Stimulated activated CD4-positive, alpha-beta T cell treated with anti-CD3 and anti-CD28 coated beads, Interleukin-12 subunit alpha, Interleukin-12 subunit beta, amount 100 ng/mL, for 4 hours (primary cell): ENCODE results near the gene CDC42EP3.

Experiments
- DNase-seq: peaks from one replicate; pipeline ENCODE4 v3.0.0-alpha.2; 2020

Gene CDC42EP3

GRCh38 chr2:37654419-37654818, 17.0 kb downstream of the CDC42EP3 start:
- no peak for DNase-seq

GRCh38 chr2:37653805-37654378, 17.6 kb downstream of the CDC42EP3 start:
- no peak for DNase-seq

- no peak for DNase-seq
Measured at GRCh38 chr2:37653093-37653492, 18.3 kb downstream of the CDC42EP3 start.

GRCh38 chr2:37652199-37652640, 19.2 kb downstream of the CDC42EP3 start:
- no peak for DNase-seq

- no peak for DNase-seq
Measured at GRCh38 chr2:37650548-37651093, 20.8 kb downstream of the CDC42EP3 start.

DNA sequence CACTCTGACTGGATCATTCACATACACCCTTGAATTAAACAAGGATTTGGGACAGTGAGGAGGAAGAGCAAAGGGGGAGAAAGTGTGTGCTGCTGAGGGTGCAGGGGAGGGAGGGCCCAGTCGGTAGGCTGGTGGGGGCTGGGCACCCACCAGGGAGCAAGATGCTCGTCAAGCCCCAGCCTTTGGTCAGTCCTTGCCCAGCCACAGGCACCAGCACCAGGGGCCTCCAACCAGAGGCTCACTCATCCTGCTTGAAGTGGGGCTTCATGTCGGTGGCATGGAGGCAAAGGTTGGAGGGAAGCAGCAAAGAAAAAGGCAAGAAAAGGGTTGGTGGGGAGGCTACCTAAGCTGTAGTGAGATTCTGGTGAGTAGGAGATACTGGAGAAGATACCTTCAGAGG, 21.9 kb downstream of the CDC42EP3 start:
- DNase-seq, result no peak

DNA sequence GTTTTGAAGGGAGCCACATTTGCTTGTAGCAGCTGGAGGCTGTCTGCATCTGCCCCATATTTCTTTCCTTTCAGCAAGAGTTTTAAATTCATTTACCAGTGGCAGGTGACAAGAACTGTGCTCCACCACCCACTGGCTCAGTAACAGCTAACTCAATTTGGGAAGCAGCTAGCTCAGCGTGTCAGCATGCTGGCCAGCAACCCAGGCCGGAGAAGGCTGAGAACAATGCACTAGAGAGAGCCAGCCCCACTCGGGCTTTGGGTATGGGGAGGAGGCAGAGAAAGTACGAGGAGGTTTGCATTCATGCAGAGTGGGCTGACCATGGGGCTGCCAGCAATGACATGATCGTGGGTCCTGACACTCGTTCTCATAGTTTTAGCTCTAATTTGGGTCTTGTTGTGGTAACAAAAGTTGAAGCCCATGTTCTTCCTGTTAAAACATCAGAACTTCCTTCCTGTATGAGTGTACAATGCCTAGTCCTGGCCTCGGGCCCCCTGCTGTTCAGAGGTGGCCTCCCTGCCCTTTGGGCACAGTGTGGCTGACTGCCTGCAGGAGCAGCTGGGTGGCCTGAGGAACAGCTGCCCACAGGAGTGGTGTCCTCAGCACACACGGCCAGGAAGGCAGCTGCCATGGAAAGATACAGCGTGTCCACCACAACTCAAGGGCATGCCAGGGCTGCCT, 23.0 kb downstream of the CDC42EP3 start:
- no peak for DNase-seq

GRCh38 chr2:37647971-37648330, 23.5 kb downstream of the CDC42EP3 start:
- DNase-seq, result no peak

DNA sequence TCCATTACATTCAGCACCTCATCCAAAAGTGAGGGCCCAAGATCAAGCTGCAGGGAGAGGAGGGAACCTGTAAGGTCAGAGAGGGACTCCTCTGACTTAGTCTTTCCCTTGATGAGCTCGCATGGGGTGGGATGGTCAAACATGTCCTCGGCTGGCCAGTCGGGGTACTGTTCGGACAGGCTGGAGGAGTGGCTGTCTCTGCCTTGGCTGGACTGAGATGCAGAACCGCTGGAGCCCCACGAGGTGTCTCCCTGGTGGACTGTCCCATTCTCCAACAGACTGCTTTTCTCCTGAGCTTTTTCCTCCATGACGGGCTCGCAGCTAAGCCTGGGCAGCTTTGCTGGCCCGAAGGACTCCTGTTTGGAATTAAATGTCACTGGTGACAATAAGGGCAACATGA, 25.6 kb downstream of the CDC42EP3 start:
- no peak for DNase-seq

DNA sequence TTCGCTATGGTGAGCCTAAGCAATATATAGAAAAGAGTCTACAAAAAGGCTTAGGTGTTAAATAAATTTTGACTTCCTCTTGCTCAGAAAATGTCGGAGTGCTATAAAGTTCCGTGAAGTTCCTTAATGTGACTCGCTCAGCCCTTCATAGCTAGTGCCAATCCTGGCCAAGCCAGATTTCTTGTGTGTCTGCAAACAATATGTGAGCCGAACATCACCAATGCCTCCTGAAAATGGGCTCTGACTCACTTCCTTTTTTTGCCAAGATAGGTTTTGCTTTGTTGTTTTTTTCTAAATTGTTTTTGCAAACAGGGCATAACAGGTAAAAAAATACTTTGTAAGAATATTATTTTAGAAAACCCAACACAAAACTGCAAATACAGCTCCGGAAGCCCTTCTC, 26.1 kb downstream of the CDC42EP3 start:
- DNase-seq, result no peak

GRCh38 chr2:37644191-37644590, 27.3 kb downstream of the CDC42EP3 start:
- DNase-seq, result no peak

DNA sequence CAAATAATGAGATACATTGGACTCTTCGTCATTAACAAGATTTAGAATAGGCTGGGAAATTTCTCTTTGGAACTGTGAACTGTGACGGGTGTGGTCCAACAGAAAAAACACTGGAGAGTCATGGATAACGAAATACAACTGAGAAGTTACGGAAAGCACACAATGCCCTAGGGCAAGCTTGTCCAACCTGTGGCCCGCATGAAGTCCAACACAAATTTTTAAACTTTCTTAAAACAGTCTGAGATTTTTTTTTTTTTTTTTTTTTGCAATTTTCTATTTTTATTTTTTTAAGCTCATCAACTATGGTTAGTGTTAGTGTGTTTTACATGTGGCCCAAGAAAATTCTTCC, 27.7 kb downstream of the CDC42EP3 start:
- DNase-seq, result no peak

GRCh38 chr2:37642907-37643729, 28.3 kb downstream of the CDC42EP3 start:
- DNase-seq, result no peak

- no peak for DNase-seq
Measured at GRCh38 chr2:37641582-37642171, 29.8 kb downstream of the CDC42EP3 start.

DNA sequence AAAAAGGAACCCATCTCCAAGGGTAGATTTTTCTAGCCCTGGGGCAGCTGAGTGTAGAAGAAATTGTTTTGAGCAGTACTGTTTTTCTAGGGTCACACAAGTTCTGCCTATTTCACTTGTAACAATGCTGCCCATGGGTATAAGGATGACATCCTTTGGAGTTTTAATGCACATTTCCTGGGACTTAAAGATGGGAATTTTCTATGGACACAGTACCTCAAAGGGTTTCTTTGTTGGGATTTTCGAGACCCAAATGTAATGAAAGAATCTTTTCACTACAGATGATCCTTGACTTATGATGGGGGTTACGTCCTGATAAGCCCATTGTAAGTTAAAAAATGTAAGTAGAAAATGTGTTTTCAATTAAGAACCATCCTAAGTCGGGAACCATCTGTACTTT, 31.8 kb downstream of the CDC42EP3 start:
- no peak for DNase-seq

- no peak for DNase-seq
Measured at GRCh38 chr2:37638973-37639372, 32.5 kb downstream of the CDC42EP3 start.

- DNase-seq, result no peak
Measured at GRCh38 chr2:37637985-37638384, 33.5 kb downstream of the CDC42EP3 start.

DNA sequence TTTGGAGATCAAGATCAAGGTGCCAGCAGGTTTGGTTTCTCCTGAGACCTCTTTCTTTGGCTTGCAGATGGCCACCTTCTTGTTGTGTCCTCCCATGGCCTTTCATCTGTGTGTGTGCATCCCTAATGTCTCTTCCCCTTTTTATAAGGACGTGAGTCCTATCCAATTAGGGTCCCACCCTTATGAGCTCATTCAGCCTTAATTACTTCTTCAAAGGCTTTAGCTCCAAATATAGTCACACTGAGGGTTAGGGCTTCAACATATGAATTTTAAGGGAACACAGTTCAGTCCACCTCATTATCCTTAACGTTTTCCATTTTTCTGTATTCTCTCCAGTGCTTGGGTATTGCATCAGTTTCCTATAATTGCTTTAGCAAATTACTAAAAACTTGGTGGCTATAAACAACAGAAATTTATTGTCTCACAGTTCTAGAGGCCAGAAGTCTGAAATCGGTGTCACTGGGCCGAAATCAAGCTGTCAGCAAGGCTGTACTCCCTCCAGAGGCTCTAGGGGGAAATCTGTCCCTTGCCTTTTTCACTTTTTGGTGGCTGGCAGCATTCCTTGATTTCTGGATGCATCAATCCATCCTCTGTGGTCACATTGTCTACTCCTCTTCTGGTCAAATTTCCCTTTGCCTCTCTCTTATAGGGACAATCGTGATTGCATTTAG, 34.1 kb downstream of the CDC42EP3 start:
- no peak for DNase-seq

- DNase-seq, result no peak
Measured at GRCh38 chr2:37636381-37637066, 34.9 kb downstream of the CDC42EP3 start.

DNA sequence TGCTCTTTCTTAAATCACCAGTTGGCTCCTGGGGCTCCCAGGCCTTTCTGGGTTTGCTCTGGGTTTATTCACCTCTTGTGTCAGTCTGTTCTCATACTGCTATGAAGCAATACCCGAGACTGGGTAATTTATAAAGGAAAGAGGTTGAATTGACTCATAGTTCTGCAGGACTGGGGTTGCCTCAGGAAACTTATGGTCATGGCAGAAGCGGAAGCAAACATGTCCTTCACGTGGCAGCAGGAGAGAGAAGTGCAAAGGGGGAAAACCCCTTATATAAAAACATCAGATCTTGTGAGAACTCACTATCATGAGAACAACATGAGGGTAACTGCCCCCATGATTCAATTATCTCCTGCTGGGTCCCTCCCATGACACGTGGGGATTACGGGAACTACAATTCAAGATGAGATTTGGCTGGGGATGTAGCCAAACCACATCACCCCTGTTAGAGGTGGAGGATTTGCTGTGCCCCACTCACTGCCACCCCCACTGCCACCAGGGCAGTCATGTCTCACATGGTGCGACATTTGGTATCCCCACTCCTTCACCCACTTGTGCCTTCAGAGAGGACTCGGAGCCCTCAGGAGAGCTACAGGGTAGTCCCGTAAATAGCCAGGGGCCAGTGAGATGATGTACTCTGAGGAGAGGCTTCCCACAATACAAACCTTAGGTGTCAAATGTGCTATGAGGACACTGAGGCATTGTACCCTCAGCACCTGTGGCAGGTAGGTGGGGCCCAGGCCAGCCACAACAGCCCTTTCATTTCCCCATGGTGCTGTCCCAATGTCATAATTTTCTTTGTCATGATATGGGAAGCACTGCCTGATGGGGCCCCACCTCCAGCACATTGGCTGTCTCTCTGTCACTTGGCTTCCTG, 35.7 kb downstream of the CDC42EP3 start:
- DNase-seq, result peak; percentile 45

DNA sequence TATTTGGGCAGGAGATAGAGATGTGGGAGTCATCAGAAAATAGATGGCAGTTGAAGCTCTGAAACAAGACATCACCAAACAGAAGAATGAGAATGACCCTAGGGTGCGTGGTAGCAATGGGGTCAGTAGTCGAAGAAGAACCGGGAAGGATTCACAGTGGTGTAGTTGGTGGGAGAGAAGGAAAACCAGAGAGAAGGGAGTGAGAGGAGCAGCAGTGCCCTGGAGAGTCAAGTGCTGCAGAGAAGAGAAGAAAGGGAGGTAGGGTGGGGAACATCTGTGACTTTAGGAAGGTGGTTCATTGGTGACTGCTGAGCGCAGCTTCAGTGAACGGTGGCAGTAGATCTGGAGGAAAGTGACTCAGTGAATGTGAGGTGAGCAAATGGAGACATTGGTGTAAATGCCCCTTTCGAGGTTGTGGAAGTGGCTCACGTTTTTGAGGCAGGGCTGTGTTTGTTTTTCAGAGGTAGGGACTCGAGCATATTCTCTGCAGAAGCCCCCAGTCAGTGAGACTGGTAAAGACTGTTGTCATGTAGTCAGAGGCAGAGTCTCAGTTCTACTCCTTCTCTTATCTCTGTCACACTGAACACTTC, 36.4 kb downstream of the CDC42EP3 start:
- DNase-seq, result no peak
